Nephron (organoid): Measurements from ENCODE around the gene CTIF.

Experiments
- H3K27ac Mint-ChIP-seq, 3 experiments: 2 replicates each; pipeline ENCODE4 v1.8.0; 2020; ENCODE audit warnings: mixed read lengths in 3 of 3, mild to moderate bottlenecking in 2 of 3, moderate library complexity in 1 of 3
- H3K27me3 Mint-ChIP-seq: 2 replicates; pipeline ENCODE4 v1.8.0; 2021; ENCODE audit warnings: low read depth, mild to moderate bottlenecking, moderate library complexity, mixed read lengths
- H3K36me3 Mint-ChIP-seq: 2 replicates; pipeline ENCODE4 v1.8.0; 2020; ENCODE audit warnings: low read depth, mixed read lengths
- H3K4me1 Mint-ChIP-seq: 2 replicates; pipeline ENCODE4 v1.8.0; 2020; ENCODE audit warnings: mixed read lengths
- H3K4me3 Mint-ChIP-seq, 3 experiments: 2 replicates each; pipeline ENCODE4 v1.8.0; 2020; ENCODE audit warnings: mild to moderate bottlenecking in 3 of 3, mixed read lengths in 3 of 3, moderate library complexity in 2 of 3
- H3K9me3 Mint-ChIP-seq: 2 replicates; pipeline ENCODE4 v1.8.0; 2020; ENCODE audit warnings: mixed read lengths
- TF ChIP-seq, protein P1 (sequence below), 3 experiments: fragments of 200-600 bp; sonication (generic); IDR thresholded peaks; one replicate each; pipeline ENCODE4 v1.5.0; 2021; ENCODE audit warnings: antibody characterized with exemption in 3 of 3; ENCODE audit not compliant: unreplicated experiment in 3 of 3

Gene CTIF

GRCh38 chr18:48833701-48834412 lies 295.0 kb downstream of the CTIF start:
- Mint-ChIP-seq H3K27me3 (no peaks in the 10 kb centered on the region), H3K4me1 (peaks cover 81% of the 10 kb centered on the region)
- TF ChIP-seq, protein P1, sequence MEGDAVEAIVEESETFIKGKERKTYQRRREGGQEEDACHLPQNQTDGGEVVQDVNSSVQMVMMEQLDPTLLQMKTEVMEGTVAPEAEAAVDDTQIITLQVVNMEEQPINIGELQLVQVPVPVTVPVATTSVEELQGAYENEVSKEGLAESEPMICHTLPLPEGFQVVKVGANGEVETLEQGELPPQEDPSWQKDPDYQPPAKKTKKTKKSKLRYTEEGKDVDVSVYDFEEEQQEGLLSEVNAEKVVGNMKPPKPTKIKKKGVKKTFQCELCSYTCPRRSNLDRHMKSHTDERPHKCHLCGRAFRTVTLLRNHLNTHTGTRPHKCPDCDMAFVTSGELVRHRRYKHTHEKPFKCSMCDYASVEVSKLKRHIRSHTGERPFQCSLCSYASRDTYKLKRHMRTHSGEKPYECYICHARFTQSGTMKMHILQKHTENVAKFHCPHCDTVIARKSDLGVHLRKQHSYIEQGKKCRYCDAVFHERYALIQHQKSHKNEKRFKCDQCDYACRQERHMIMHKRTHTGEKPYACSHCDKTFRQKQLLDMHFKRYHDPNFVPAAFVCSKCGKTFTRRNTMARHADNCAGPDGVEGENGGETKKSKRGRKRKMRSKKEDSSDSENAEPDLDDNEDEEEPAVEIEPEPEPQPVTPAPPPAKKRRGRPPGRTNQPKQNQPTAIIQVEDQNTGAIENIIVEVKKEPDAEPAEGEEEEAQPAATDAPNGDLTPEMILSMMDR (IDR thresholded peaks at IDR 0.05; ENCODE audit: unreplicated experiment in 3 of 3), result no peak

DNA sequence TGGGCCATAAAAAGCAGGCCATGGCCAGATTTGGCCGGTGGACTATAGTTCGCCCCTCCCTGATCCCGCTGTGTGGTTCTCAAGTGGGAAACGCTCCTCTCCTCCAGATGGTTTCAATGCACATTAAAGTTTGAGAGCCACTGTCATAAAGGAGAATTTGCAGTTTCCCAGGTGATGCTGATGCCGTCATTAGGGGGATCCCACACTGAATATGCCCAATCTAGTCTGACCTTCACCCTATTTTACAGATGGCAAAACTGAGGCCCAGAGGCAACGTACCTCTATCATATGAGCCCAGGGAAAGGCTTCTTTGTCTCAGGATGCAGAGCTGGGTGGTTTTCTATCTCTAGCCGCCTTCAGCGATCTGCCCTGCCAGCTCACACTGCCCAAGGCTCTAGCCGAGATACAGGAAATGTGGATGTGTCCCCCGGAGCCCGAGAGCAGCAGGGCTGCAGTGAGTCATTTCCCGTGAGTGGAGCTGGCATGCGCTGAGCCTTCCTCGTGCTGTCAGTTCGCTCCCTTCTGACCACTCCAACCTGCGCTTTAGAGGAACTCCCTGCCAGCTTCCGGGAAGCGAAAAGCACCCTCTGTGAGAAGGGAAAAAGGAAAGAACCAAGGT lies 295.7 kb downstream of the CTIF start:
- Mint-ChIP-seq H3K4me1 (peaks cover 82% of the 10 kb centered on the region), H3K9me3 (no peaks in the 10 kb centered on the region), H3K36me3 (no peaks in the 10 kb centered on the region), H3K27ac (peak overlapping the region; percentile 94 to 97 (median 97)), H3K27me3 (no peaks in the 10 kb centered on the region), H3K4me3 (no peak overlapping the region)
- TF ChIP-seq, protein P1 (IDR thresholded peaks at IDR 0.05; ENCODE audit: unreplicated experiment in 3 of 3), result no peak

More at GRCh38 chr18:48833701-48834412, 295.0 kb downstream of the CTIF start:
- Mint-ChIP-seq H3K9me3 (no peaks in the 10 kb centered on the region), H3K36me3 (no peaks in the 10 kb centered on the region), H3K27ac (peak overlapping the region; percentile 94 to 97 (median 97)), H3K4me3 (peak overlapping the region in 2 of 3 experiments; percentile 68 to 77)

GRCh38 chr18:48835119-48835518 lies 296.3 kb downstream of the CTIF start:
- Mint-ChIP-seq H3K36me3 (no peaks in the 10 kb centered on the region), H3K9me3 (no peaks in the 10 kb centered on the region), H3K4me1 (peaks cover 82% of the 10 kb centered on the region), H3K27ac (peak overlapping the region; percentile 94 to 97 (median 97)), H3K27me3 (no peaks in the 10 kb centered on the region), H3K4me3 (no peak overlapping the region)
- TF ChIP-seq, protein P1 (IDR thresholded peaks at IDR 0.05; ENCODE audit: unreplicated experiment in 3 of 3), result no peak

GRCh38 chr18:48835745-48836170 lies 296.9 kb downstream of the CTIF start:
- TF ChIP-seq, protein P1 (IDR thresholded peaks at IDR 0.05; ENCODE audit: unreplicated experiment in 3 of 3), result no peak
- Mint-ChIP-seq H3K9me3 (no peaks in the 10 kb centered on the region), H3K36me3 (no peaks in the 10 kb centered on the region), H3K27me3 (no peaks in the 10 kb centered on the region), H3K4me1 (peaks cover 82% of the 10 kb centered on the region), H3K4me3 (no peak overlapping the region), H3K27ac (peak overlapping the region in 2 of 3 experiments; percentile 97)

DNA sequence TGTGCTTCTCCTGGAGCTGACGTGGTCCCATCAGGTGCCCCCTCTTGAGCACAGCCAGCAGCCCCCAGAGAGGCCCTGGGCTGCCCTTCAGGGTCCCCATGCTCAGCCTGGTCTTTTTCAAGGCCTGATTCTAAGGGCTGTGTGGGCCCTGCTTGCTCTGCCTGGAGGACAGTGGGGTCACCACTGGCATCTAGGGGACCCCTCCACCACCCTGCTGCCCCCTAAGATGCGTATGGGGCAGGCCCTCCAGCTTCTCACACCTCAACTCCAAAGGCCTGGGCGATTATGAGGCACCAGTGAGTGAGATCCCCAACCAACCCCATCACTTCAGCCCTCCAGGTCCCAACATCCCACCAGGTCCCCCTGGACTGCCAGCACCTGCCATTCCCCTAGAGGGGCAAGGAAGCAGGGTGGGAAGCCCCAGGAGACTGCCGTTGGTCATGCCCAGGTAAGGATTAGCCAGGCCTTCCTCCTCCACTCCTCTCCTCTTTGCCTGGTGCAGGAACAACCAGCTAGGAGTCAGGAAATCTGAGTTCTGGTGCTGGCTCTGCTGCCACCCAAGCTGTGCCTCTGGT lies 297.5 kb downstream of the CTIF start:
- Mint-ChIP-seq H3K9me3 (no peaks in the 10 kb centered on the region), H3K36me3 (no peaks in the 10 kb centered on the region), H3K27ac (peak overlapping the region in 2 of 3 experiments; percentile 50 to 75), H3K4me3 (no peak overlapping the region), H3K4me1 (peaks cover 79% of the 10 kb centered on the region), H3K27me3 (no peaks in the 10 kb centered on the region)
- TF ChIP-seq, protein P1 (IDR thresholded peaks at IDR 0.05; ENCODE audit: unreplicated experiment in 3 of 3), result no peak
